HG02840 (cell line): ENCODE measurements around the gene C17orf107.
"Not testable (repeated sequence)": the region's sequence is repeated elsewhere in the genome, so short reads cannot be mapped to it uniquely, and the experiment has no call there.

Source experiments
- ATAC-seq: cut with Tn5 transposase; IDR thresholded peaks from one replicate; pipeline ENCODE4 v1.9.1; 2021; ENCODE audit warnings: mild to moderate bottlenecking, moderate library complexity, moderate number of reproducible peaks; ENCODE audit not compliant: unreplicated experiment, low FRiP score

C17orf107 gene

DNA sequence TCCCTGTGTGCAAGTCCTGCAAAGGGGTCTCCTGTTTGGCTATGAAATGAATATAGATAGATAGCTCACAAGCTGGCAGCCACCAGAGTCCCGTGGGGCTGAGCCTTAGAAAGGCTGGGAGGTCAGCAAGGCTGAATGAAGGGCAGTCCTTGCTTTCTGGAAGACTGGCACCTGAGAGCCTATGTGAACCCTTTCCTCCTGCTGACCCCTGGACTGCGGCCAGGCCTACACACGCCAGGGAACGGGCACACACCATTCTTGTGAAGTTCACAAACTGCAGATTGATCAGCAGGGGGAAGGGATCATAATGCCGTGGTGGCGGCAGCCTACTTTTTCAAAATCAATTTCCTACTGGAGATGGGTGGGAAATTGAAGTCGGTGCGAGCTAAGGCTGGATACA lies 985 bp upstream of the C17orf107 start:
- no peak for ATAC-seq

DNA sequence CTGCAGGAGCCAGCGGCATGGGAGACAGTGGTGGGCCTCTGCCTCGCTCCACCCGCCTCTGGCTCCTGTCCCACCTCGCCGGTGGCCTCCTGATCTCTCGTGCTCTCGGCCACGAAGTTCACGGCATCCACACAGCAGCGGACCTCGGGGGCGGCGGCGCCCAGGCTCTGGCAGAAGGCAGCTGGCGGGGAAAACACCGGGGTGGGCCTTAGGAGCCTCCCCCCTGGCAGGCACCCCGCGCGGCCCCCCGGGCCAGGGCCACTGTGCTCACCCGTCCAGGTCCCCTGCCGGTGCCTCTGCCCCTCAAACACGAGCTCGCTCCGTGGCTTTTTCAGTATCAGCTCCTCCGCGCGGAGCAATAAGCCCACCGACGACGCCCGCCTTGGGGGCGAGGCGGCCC lies 409 bp upstream of the C17orf107 start:
- no peak for ATAC-seq

DNA sequence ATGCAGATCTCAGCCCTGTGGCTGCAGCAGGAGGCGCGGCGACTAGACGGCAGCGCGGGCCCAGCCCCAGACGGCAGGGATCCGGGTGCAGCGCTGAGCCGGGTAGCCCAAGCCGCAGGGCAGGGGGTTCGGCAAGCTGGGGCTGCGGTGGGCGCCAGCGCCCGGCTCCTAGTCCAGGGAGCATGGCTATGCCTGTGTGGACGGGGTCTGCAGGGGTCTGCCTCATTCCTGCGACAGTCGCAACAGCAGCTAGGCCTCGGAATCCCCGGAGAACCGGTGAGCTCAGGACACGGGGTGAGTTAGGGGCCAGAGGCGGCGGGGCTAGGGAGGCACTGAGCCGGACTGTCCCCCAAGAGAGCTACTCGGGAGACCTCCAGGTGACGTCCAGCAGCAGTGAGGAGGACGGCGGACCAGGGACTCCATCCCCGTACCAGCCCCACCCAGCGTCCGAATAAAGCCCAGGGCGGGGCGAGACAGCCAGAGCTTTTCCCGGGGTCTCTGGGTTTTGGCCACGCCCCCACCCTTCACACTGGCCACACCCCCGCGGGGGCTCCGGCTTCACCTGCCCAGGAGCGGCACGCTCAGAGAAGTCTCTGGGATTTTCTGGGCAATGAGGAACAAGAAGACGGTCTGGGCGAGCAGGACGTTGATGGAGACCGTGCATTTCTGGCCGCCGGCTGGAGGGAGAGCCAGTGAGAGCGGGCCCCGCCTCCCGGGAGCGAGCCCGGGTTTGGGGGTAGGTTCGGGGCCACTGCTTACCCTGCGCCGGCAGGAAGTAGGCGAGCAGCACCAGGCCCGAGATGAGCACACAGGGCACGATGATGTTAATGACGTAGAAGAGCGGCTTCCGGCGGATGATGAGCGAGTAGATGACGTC lies 1.1 kb downstream of the C17orf107 start:
- ATAC-seq: no peak

DNA sequence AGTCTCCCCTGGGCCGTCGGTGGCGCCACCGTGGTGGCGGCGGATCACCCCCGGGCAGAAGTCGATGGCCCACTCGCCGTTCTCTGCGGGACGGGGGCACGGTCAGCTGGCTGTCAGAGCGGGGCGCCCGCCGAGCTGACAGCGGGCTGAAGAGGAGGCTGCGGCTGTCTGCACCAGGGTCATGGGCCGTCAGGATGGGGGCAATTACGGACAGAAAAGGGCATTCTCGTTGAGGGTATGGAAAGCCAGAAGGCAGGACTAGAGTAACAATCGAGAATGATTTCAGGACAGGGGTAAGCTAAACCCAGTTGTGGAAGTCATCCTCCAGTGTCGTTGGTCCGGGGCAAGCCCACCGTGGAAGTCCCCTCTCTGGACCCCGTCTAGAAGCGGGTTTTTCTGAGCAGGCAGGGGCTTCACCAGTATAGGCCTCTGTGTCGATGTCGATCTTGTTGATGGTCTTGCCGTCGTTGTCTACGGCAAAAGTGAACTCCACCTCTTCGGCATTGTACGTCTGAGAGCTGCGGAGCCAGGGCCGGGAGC lies 1.8 kb downstream of the C17orf107 start:
- ATAC-seq: no peak

DNA sequence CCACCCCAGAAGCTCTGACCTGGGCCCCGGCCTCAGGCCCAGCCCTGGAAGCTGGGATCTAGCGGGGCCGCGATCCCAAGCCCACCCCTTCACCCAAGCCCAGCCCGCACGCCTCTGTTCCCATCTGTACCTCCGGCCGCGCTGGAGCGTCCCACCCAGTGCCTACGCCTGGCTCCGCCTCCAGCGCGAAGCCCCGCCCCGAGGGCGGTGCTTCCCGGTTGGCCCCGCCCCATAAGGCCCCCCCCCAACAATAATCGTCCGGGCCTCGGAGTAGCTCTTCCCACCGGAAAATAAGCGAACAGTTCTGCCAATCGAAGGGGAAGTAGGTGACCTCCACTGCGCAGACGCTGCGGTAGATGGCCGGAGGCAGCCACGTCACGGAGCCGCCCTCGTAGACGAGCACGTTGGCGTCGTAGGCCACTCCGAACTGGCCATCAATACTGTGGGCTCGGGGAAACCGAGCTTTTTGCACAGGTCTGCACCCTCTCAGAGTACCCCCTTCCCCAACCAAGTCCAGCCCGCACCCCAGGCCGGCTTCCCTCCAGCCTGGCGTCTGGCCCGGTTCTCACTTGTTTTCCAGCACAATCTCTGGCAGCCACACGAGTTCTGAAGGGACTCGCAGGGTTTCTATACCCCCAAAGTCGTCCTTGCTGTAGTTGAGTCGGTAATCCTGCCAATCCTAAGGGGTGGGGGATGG lies 2.5 kb downstream of the C17orf107 start:
- ATAC-seq: no peak

DNA sequence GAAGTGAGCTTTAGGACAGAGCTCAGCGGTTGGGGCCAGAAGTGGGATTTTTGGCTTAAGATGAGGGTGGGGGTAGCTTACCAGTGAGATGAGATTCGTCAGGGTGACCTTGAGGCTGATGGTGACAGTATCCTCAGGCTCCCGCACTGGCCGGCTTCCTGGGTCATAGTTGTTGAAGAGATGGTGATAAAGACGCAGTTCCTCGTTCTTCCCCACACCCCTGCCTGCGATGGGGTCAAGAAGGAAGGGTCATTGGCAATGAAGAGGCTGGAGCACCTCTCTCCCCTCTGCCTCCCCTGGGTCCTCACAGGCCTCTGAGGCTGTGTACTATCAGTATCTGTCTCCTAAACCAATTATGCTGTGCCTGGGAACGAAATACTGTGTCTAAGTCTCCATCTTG lies 3.2 kb downstream of the C17orf107 start:
- no peak for ATAC-seq

DNA sequence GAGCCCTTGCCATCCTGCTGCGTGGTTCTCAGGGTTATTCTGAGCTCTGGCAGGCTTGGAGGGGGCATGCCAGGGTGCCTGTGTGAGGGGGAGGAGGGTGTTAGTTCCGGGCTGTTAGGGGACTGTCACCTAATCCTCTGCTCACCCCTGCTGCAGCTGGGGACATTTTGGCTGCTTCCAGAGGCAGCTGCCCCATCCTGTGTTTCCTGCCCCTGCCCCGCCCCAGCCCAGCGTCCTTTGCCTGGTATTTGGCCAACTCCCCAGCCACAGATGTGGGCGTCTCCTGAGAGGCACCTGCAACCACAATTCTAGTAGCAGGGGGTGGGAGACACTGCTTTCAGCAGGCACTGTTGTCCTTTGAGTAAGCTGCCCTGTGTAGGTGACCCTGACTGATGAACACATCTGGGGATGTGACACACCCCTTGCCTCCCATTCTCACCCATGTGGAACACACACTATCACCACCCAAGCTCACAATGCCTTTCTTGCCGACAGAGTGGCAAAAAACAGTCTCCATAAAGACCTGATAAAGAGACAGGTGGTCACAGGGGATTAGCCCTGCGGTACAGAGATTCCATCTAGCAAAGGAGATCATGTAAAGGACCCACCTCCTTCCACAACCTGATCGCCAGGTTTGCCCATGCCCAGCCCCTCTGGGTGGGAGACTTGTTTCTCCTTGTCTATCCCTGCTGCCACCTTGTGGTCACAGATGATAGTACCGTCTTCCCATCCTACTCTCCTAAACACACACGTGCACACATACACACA lies 3.9 kb downstream of the C17orf107 start, which contains the start of gene CHRNE:
CHRNE (minus strand) TSS at position 48 of the 768 bp plus-strand sequence; CDS start at position 13, 35 bp downstream.
- ATAC-seq: no peak

DNA sequence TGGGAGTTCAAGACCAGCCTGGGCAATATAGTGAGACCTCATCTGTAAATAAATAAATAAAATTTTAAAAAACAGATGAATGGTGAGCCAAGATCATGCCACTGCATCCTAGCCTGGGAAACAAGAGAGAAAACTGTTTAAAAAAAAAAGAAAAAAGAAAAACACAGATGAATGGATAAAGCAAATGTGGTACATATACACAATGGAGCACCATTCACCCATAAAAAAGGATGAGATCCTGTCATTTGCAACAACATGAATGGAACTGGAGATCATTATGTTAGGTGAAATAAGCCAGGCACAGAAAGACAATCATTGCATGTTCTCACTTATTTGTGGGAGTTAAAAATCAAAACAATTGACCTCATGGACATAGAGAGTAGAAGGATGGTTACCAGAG lies 7.3 kb downstream of the C17orf107 start:
- ATAC-seq: not testable (repeated sequence)

DNA sequence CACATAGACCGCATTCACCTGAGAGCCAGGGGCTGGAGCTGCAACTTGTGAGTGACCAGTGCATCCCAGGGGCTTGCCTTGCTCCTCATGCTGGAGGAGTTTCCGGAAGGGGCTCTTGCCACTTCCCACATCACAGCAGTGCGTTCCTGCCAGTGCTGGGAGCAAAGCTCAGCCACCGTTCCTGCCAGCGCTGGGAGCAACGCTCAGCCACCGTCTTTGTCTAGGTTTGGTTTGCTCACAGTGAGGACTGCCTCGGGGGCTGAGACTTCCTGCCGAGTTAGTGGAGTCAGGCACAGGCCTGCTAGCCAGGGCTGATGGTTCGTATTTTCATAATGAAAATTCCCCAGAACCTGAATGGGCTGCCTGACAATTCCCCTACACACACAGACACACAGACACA lies 9.0 kb downstream of the C17orf107 start:
- ATAC-seq: no peak

DNA sequence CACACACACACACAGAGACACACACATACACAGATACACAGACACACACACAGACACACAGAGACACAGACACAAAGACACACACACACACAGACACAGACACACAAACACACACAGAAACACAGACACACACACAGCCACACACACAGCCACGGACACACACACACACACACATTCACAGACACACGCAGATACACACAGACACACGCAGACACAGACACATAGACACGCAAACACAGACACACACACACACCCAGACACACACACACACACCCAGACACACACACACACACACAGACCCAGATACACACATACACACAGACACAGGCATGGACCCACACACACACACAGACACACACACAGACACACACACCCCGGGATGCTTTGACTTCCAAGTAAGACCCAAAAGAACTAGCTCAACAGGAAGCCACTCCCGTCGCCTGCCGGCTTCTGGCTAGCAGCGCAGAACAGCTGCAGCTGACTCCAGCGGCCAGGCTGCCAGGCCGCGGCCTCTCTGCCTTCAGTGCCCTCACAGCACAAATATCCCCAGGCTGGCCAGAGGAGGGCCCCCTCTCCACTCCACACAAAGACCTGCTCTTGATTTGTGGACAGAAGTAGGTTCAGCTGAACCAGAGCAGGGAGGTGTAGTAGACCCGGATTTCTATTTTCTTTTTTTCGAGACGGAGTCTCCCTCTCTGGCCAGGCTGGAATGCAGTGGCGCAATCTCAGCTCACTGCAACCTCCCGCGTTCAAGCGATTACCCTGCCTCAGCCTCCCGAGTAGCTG lies 9.6 kb downstream of the C17orf107 start:
- no peak for ATAC-seq

DNA sequence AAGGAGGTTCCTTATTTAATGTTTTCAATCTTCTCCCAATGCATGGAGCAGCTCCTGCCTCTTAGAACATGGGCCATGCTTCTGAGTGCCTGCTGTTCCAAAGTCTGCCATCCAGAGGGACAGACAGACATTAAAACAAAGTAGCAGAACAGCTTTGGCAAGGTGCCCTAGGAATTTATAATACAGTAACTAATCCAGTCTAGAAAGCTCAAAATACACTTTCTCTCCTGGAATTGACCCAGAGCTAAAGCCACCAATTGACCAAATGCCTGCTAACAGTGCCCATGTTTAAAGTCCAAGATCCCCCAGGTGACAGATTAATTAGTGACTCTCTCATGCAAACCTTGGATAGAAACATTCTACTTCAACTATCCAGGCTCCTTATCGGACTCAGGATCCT lies 14.7 kb downstream of the C17orf107 start:
- no peak for ATAC-seq

DNA sequence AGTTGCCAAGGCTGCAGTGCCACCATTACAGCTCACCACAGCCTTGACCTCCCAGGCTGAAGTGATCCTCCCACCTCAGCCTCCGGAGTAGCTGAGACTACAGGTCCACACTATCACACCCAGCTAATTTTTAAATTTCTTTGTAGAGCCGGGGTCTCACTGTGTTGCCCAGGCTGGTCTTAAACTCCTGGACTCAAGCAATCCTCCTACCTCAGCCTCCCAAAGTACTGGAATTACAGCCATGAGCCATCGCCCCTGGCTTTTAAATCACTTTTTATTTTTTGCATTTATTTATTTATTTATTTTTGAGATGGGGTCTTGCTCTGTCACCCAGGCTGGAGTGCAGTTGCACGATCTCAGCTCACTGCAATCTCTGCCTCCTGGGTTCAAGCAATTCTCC lies 15.2 kb downstream of the C17orf107 start:
- ATAC-seq: not testable (repeated sequence)

DNA sequence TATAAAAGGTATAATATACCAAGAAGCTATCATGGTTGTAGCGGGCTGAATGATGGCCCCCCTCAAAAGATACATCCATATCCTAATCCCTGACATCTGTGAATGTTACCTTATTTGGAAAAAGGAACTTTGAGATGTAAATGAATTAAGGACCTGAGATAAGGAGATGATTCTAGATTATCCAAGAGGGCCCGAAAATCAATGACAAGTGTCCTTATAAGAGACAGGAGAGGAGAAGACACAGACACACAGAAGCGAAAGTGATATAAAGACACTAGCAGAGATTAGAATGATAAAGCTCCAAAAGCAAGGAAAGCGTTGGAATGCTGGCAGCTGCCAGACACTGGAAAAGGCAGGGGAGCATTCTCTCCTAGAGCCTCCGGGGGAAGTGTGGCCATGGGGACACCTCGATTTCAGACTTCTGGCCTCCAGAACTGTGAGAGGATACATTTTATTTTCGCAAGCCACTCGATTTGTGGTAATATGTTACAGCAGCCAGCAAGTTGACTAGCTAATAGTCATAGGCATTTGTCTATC lies 20.2 kb downstream of the C17orf107 start:
- ATAC-seq: no peak

DNA sequence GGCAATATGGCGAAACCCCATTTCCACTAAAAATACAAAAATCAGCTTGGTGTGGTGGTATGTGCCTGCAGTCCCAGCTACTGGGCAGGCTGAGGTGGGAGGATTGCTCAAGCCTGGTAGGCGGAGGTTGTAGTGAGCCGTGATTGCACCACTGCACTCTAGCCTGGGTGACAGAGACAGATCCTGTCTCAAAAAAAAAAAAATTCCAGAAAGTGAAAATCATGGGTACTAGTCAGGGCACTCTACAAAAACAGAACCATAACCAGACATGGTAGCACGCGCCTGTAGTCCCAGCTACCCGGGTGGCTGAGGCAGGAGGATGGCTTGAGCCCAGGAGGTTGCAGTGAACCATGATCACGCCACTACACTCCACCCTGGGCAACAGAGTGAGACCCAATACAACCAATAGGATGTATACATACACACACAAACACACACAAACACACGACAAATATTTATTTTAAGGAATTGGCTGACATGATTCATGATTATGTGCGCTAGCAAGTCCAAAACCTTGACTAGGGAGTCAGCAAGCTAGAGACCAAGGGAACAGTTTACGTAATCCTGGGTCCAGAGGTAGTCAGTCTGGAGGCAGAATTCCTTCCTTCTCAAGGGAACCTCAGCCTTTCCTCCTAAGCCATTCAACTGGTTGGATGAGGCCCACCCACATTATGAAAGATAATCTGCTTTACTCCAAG lies 21.2 kb downstream of the C17orf107 start:
- ATAC-seq: no peak

DNA sequence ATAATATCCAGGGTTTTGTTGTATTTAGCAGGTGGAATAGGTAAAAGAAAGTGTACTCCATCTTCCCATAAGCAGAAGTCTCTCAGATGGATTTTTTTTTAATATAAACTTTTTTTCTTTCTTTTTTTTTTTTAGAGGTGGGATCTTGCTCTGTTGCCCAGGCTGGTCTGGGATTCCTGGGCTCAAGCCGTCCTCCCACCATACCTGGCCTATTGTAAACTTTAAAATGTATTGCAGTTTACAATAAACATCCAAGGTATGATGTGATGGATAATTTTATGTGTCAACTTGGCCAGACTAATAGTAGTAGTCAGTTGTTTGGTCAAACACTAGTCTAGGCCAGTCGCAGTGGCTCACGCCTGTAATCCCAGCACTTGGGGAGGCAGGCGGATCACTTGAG lies 22.0 kb downstream of the C17orf107 start:
- no peak for ATAC-seq

DNA sequence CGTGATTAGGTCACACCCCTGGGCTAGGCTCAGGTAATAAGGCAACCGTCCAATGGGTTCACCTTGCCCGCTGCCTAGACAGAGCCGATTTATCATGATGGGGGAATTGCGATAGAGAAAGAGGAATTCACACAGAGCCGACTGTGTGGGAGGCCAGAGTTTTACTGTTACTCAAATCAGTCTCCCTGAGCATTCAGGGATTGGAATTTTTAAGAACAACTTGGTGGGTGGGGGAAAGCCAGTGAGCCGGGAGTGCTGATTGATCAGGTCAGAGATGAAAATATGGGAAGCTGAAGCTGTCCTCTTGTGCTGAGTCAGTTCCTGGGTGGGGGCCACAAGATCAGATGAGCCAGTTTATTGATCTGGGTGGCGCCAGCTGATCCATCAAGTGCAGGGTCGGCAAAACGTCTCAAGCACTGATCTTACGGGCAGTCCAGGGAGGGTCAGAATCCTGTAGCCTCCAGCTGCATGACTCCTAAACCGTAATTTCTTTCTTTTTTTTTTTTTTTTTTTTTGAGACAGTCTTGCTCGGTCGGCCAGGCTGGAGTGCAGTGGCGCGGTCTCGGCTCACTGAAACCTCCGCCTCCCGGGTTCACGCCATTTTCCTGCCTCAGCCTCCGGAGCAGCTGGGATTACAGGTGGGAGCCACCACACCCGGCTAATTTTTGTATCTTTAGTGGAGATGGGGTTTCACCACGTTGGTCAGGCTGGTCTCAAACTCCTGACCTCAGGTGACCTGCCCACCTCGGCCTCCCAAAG lies 27.4 kb downstream of the C17orf107 start:
- not testable (repeated sequence) for ATAC-seq

DNA sequence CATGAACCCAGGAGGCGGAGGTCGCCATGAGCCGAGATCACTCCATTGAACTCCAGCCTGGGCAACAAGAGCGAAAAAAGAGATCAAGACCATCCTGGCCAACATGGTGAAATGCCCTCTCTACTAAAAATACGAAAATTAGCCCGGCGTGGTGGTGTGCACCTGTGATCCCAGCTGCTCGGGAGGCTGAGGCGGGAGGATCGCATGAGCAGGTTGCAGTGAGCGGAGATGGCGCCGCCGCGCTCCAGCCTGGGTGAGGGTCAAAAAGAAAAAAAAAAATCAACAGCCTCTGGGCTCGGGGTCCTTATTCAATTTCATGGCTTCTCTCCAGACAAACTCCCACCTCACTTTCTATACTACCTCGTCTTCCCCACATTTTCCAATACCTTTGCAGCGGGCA lies 29.5 kb downstream of the C17orf107 start:
- ATAC-seq: no peak

DNA sequence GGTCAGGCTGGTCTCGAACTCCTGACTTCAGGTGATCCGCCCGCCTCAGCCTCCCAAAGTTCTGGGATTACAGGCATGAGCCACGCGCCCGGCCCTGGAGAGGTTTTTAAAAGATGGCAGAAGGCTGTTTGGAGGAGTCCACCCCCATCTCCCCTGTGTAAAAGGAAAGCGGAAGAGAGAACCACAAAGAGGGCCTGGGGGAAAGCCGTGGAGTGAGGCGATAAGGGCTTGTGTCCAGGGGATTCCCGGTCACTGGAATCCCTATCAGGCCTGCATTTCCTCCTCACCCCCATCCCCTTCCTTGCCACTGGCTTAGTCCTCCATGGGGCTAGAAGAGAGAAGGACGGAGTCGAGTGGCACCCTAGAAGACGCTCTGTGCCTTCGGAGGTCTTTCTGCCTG lies 32.6 kb downstream of the C17orf107 start, which contains the start of gene GP1BA:
GP1BA (plus strand) TSS at position 315 of the 400 bp plus-strand sequence. CDS start 328 bp downstream, outside the sequence.
- no peak for ATAC-seq
